Heart left ventricle (tissue), 13 donors: Measurements from ENCODE around the gene ULK4.

Experiments used
- POLR2A ChIP-seq, 2 donors: fragments of 450-650 bp; IDR thresholded peaks; one replicate each; pipeline ENCODE4 v1.6.1; 2017; ENCODE audit warnings: antibody characterized with exemption in 2 of 2, mild to moderate bottlenecking in 2 of 2, moderate library complexity in 2 of 2
- TF ChIP-seq, protein P1 (sequence below), 12 donors: fragments of 200-600 bp; sonication (generic) in 4 of 12; IDR thresholded peaks; one replicate each; pipeline versions ENCODE4 v1.5.0 to v1.8.0; 2018 to 2022; ENCODE audit warnings: antibody characterized with exemption in 12 of 12, mild to moderate bottlenecking in 5 of 12
- donor health status: ischemic (EF 13 %, LVEDD 7.1; RV severe dilation, severe dysfunction).
- donor health status: DM: no; HTN: yes; CAD: no.
- donor health status: DM: no; HTN: no; CAD: no.
- donor health status: ischemic (EF 25% LVEDD 6.9; RV normal size, moderate dysfunction).
- donor health status: ischemic (EF 25% LVEDD 5.7; RV mildly dilated, moderate dysfunction).
- donor health status: ischemic (EF 35%, LVEDD 5.7; RV mildly dilated, moderate dysfunction).
- donor health status: nonischemic (EF 11% LVEDD 7.7; RV severe dilation, severe dysfunction).
- donor health status: DM: yes; HTN: yes; CAD: no.
- donor health status: PGD.
- donor health status: ischemic (EF 29% LVEDD 5.4; RV normal size, mild dysfunction).
- donor health status: nonischemic (EF 23%, LVEDD 6.1; RV moderate dilation, normal function).

- TF ChIP-seq, protein P1, sequence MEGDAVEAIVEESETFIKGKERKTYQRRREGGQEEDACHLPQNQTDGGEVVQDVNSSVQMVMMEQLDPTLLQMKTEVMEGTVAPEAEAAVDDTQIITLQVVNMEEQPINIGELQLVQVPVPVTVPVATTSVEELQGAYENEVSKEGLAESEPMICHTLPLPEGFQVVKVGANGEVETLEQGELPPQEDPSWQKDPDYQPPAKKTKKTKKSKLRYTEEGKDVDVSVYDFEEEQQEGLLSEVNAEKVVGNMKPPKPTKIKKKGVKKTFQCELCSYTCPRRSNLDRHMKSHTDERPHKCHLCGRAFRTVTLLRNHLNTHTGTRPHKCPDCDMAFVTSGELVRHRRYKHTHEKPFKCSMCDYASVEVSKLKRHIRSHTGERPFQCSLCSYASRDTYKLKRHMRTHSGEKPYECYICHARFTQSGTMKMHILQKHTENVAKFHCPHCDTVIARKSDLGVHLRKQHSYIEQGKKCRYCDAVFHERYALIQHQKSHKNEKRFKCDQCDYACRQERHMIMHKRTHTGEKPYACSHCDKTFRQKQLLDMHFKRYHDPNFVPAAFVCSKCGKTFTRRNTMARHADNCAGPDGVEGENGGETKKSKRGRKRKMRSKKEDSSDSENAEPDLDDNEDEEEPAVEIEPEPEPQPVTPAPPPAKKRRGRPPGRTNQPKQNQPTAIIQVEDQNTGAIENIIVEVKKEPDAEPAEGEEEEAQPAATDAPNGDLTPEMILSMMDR (IDR thresholded peaks at IDR 0.05): no peak
- no peak for TF ChIP-seq POLR2A (IDR thresholded peaks at IDR 0.05)
Observed at GRCh38 chr3:41611008-41611407, 350.9 kb downstream of the ULK4 start.
